GM12864 (cell line): ENCODE data around the gene ZNF792.
"Not testable (repeated sequence)": the region's sequence is repeated elsewhere in the genome, so short reads cannot be mapped to it uniquely, and the experiment has no call there.

Experiments
- DNase-seq: peaks from one replicate; pipeline ENCODE4 v3.0.0-alpha.2; 2011; ENCODE audit warnings: low read depth
- H3K4me3 ChIP-seq: 2 replicates; pipeline ENCODE4 v1.5.1; 2011; ENCODE audit warnings: mild to moderate bottlenecking, low read depth, low read length, control low read depth
- CTCF ChIP-seq: IDR thresholded peaks from 2 replicates; pipeline ENCODE4 v1.5.1; 2011; ENCODE audit warnings: low read depth, mild to moderate bottlenecking, moderate library complexity, low read length, control low read depth, inconsistent platforms; ENCODE audit errors: missing control alignments

ZNF792 gene

GRCh38 chr19:34979819-34980640, 16.0 kb upstream of the ZNF792 start:
- no peak for TF ChIP-seq CTCF
- no peak for DNase-seq

DNA sequence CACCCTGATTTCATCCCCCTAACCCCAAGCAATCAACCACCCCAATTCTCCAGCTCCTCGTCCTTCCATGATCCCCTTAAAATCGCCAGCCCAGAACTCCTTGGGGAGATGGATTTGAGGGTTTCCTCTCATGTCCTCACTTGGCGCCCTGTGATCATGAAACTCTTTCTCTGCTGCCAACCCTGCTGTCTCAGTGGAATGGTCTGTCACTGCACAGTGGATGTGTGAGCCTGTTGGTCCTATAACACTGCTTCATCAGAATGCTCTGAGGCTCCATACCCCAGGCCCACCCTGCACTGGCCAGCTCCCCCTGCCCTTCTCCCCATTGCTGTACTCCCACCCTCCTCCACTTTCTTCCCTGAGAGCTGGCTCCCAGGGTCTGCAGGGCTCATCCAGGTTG, 12.6 kb upstream of the ZNF792 start:
- TF ChIP-seq CTCF = no peak
- no peak for DNase-seq
- no peak overlapping the region for H3K4me3 ChIP-seq

More at GRCh38 chr19:34979819-34980640, 16.0 kb upstream of the ZNF792 start:
- no peak overlapping the region for H3K4me3 ChIP-seq

GRCh38 chr19:34975056-34975455, 11.0 kb upstream of the ZNF792 start:
- no peak for TF ChIP-seq CTCF
- no peak overlapping the region for H3K4me3 ChIP-seq
- no peak for DNase-seq

- DNase-seq = no peak
Measured at GRCh38 chr19:34974646-34975045, 10.6 kb upstream of the ZNF792 start.

DNA sequence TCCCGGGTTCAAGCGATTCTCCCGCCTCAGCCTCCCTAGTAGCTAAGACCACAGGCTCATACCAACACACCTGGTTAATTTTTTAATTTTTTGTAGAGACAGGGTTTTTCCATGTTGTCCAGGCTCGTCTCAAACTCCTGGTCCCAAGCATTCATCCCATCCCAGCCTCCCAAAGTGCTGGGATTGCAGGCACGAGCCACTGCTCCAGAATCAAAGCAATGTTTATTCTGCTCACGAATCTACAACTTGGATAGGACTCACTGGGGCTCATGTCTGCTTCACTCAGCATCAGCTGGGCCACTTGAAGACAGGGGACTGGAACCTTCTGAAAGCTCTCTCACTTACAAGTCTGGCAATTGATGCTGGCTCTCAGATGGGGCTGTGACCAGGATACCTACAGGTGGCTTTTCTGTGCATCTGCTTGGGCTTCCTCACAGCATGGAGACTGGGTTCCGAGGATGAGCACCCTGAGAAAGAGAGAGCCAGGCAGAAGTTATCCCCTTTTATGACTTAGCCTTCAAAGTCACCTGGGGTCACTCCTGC, 8.2 kb upstream of the ZNF792 start:
- H3K4me3 ChIP-seq = no peak overlapping the region
- no peak for TF ChIP-seq CTCF
- no peak for DNase-seq

More at GRCh38 chr19:34974646-34975045, 10.6 kb upstream of the ZNF792 start:
- H3K4me3 ChIP-seq = no peak overlapping the region
- TF ChIP-seq CTCF = no peak

GRCh38 chr19:34970185-34970780, 6.3 kb upstream of the ZNF792 start:
- DNase-seq, H3K4me3 ChIP-seq: not testable (repeated sequence)

- TF ChIP-seq CTCF = no peak
- H3K4me3 ChIP-seq = no peak overlapping the region
- no peak for DNase-seq
Measured at GRCh38 chr19:34969721-34970120, 5.7 kb upstream of the ZNF792 start.
